CD14-positive monocyte (primary cell): Measurements from ENCODE around the gene ITPR2. TPM values are rescaled to one million over a fixed set of nuclear protein-coding genes. Genes with fewer than 3 reads are reported as not detected.

Source experiments
- DNase-seq, 3 donors: peaks; one replicate each; pipeline ENCODE4 v3.0.0-alpha.2; 2011 to 2022
- H2AFZ ChIP-seq: 2 replicates; pipeline ENCODE4 v1.6.0; 2012; ENCODE audit warnings: mild to moderate bottlenecking, low read depth, low read length, inconsistent platforms; ENCODE audit not compliant: insufficient read depth, poor library complexity, severe bottlenecking
- H3K27ac ChIP-seq, 2 donors: 1 replicate in 1 of 2; 2 replicates in 1 of 2; pipeline ENCODE4 v1.5.1; 2012 to 2013; ENCODE audit warnings: low read length in 2 of 2, control low read depth in 1 of 2, inconsistent platforms in 1 of 2, low read depth in 1 of 2, mild to moderate bottlenecking in 1 of 2
- H3K27me3 ChIP-seq, 2 donors: one replicate each; pipeline versions ENCODE4 v1.6.0 to v1.6.1; 2011 to 2013; ENCODE audit warnings: low read length in 2 of 2; ENCODE audit not compliant: control insufficient read depth in 2 of 2, insufficient read depth in 2 of 2
- H3K36me3 ChIP-seq, 2 donors: replicated peaks in 1 of 2; 1 replicate in 1 of 2; 2 replicates in 1 of 2; pipeline versions ENCODE4 v1.5.1 to v1.6.1; 2012 to 2013; ENCODE audit warnings: low read length in 2 of 2, control low read depth in 1 of 2, inconsistent platforms in 1 of 2, mild to moderate bottlenecking in 1 of 2; ENCODE audit not compliant: insufficient read depth in 2 of 2, control insufficient read depth in 1 of 2
- H3K4me1 ChIP-seq, 2 donors: 1 replicate in 1 of 2; 2 replicates in 1 of 2; pipeline versions ENCODE4 v1.5.1 to v1.6.1; 2012 to 2013; ENCODE audit warnings: low read length in 2 of 2, control low read depth in 1 of 2, inconsistent platforms in 1 of 2, mild to moderate bottlenecking in 1 of 2, moderate library complexity in 1 of 2; ENCODE audit not compliant: insufficient read depth in 2 of 2, control insufficient read depth in 1 of 2
- H3K4me2 ChIP-seq: replicated peaks from 2 replicates; pipeline ENCODE3; 2012; ENCODE audit warnings: low read length, moderate library complexity, mild to moderate bottlenecking; ENCODE audit not compliant: poor library complexity, severe bottlenecking; ENCODE audit errors: extremely low read depth
- H3K4me3 ChIP-seq, 3 experiments: fragments of 200-600 bp in 1 of 3; sonication (generic) in 1 of 3; replicated peaks in 1 of 3; 1 replicate in 2 of 3; 2 replicates in 1 of 3; pipeline ENCODE4 v1.5.1; 2011 to 2013; ENCODE audit warnings: low read length in 3 of 3, mild to moderate bottlenecking in 3 of 3, control low read depth in 2 of 3, low read depth in 2 of 3, inconsistent platforms in 1 of 3, moderate library complexity in 1 of 3
- H3K79me2 ChIP-seq: 2 replicates; pipeline ENCODE4 v1.6.0; 2012; ENCODE audit warnings: mild to moderate bottlenecking, control low read depth, inconsistent platforms, low read length, moderate library complexity; ENCODE audit not compliant: insufficient read depth
- H3K9ac ChIP-seq: 2 replicates; pipeline ENCODE4 v1.6.0; 2017; ENCODE audit warnings: low read length, mild to moderate bottlenecking; ENCODE audit not compliant: insufficient read depth, poor library complexity, severe bottlenecking
- H3K9me3 ChIP-seq, 2 donors: replicated peaks in 1 of 2; 1 replicate in 1 of 2; 2 replicates in 1 of 2; pipeline versions ENCODE4 v1.5.1 to v1.6.1; 2012 to 2013; ENCODE audit warnings: low read length in 2 of 2, control low read depth in 1 of 2; ENCODE audit not compliant: control insufficient read depth in 1 of 2, insufficient read depth in 1 of 2
- H4K20me1 ChIP-seq: 2 replicates; pipeline ENCODE4 v1.6.0; 2012; ENCODE audit warnings: mild to moderate bottlenecking, low read length, control low read depth, moderate library complexity; ENCODE audit not compliant: insufficient read depth
- H3K27ac Mint-ChIP-seq, 7 donors: one replicate each; pipeline ENCODE4 v1.8.0; 2020; ENCODE audit warnings: mild to moderate bottlenecking in 7 of 7, mixed read lengths in 7 of 7, moderate library complexity in 6 of 7, inconsistent platforms in 2 of 7
- H3K27me3 Mint-ChIP-seq, 3 donors: one replicate each; pipeline ENCODE4 v1.8.0; 2021 to 2022; ENCODE audit warnings: low read depth in 3 of 3, mild to moderate bottlenecking in 3 of 3, mixed read lengths in 3 of 3, moderate library complexity in 3 of 3, inconsistent platforms in 1 of 3
- H3K36me3 Mint-ChIP-seq, 2 donors: one replicate each; pipeline ENCODE4 v1.8.0; 2020; ENCODE audit warnings: mixed read lengths in 2 of 2, inconsistent platforms in 1 of 2, mild to moderate bottlenecking in 1 of 2
- H3K4me1 Mint-ChIP-seq: one replicate; pipeline ENCODE4 v1.8.0; 2020; ENCODE audit warnings: mild to moderate bottlenecking, mixed read lengths
- H3K4me3 Mint-ChIP-seq, 2 donors: one replicate each; pipeline ENCODE4 v1.8.0; 2020; ENCODE audit warnings: mild to moderate bottlenecking in 2 of 2, mixed read lengths in 2 of 2, moderate library complexity in 1 of 2
- H3K9me3 Mint-ChIP-seq, 7 donors: one replicate each; pipeline ENCODE4 v1.8.0; 2020 to 2022; ENCODE audit warnings: mixed read lengths in 7 of 7, mild to moderate bottlenecking in 6 of 7, moderate library complexity in 6 of 7, inconsistent platforms in 2 of 7
- CTCF ChIP-seq: fragments of 200-600 bp; IDR thresholded peaks from one replicate; pipeline ENCODE4 v1.8.0; 2022; ENCODE audit warnings: antibody characterized with exemption, mild to moderate bottlenecking
- WGBS: methylation state at CpG from one replicate; pipeline ENCODE4 v1.1.5; 2013; ENCODE audit warnings: missing lambda C conversion rate; ENCODE audit not compliant: insufficient coverage; 5-methylcytosine and 5-hydroxymethylcytosine counted together
- intact Hi-C, 2 donors: fragments of 100-400 bp; cut with micrococcal nuclease; formaldehyde crosslinking; loops; one replicate each; pipeline versions ENCODE4 v1.15.0 to v1.15.1; 2023
- polyA plus RNA-seq, 3 donors: library from polyadenylated mRNA; depleted of rRNA in 1 of 3; unstranded in 2 of 3; stranded (reverse) in 1 of 3; fragments of 300-500 nt in 2 of 3; fragments of >200 nt in 1 of 3; fragmentation: Illumina TruSeq in 2 of 3; gene quantifications; 1 replicate in 2 of 3; 2 replicates in 1 of 3; pipeline ENCODE4 v1.2.3, GENCODE V29; 2012 to 2021

The ITPR2 gene
- polyA plus RNA-seq, 3 donors: 2.7 to 6.4 (median 5.7) TPM

DNA sequence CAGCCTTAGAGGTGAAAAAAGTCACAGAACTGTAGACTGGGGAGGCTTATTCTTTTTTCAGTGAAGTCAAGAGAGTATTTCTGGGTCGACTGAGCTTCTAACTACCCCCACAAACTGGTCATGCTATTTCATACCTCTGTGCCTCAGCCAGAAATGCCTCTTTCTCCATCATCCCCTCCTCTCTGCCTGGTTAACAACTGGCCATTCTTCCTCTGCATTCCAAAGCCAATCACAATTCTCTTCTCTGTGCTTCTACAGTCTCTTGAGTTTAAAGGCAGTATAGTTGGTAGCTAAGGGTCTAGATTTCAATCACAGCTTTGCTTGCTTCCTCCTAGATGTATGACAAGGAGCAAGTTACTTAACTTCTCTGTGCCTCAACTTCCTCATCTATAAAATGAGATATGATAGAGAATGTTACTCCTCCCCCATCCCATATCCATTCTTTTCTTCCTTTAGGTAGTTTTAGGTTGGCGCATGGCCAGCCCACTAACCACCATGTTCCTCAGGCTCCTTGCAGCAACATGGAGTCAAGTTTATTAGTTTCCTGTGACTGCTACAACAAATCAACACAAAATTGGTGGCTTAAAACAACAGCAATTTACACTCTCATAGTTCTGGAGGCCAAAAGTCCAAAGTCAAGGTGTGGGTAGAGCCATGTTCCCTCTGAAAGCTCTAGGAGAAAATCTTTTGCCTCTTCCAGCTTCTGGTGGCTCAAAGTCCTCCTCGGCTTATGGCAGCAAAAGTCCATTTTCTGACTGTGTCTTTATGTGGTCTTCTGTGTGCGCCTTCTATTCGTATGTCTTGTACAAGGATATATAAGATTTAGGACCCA, 62.5 kb downstream of the ITPR2 start:
- H3K27ac ChIP-seq: no peak overlapping the region
- peaks cover 30% of the 10 kb centered on the region for H4K20me1 ChIP-seq
- peaks cover 0 to 2% (median 0%) of the 10 kb centered on the region in 7 donors for H3K9me3 Mint-ChIP-seq
- H3K27me3 ChIP-seq: no peaks in the 10 kb centered on the region
- H3K4me1 Mint-ChIP-seq: peaks cover 38% of the 10 kb centered on the region
- no peak overlapping the region for H2AFZ ChIP-seq
- no peak overlapping the region for H3K4me3 ChIP-seq
- H3K27ac Mint-ChIP-seq: peak overlapping the region in 4 of 7 donors; percentile 1 to 38 (median 10)
- H3K79me2 ChIP-seq: no peaks in the 10 kb centered on the region
- DNase-seq: peak in 2 of 3 donors; percentile 18 to 24
- no peaks in the 10 kb centered on the region for H3K36me3 ChIP-seq
- no peak for TF ChIP-seq CTCF
- 100% methylated on average over 1 of the region's 5 CpGs for WGBS
- intact Hi-C loops: no loop called here
- H3K9ac ChIP-seq: no peak overlapping the region
- H3K4me2 ChIP-seq: peak overlapping the region; percentile 33
- H3K9me3 ChIP-seq: no peaks in the 10 kb centered on the region
- peaks cover 26 to 27% of the 10 kb centered on the region in 2 donors for H3K4me1 ChIP-seq
- H3K4me3 Mint-ChIP-seq: peak overlapping the region; percentile 6 to 42
- H3K36me3 Mint-ChIP-seq: peaks cover 15 to 26% of the 10 kb centered on the region in 2 donors
- peaks cover 0 to 2% (median 0%) of the 10 kb centered on the region in 3 donors for H3K27me3 Mint-ChIP-seq

DNA sequence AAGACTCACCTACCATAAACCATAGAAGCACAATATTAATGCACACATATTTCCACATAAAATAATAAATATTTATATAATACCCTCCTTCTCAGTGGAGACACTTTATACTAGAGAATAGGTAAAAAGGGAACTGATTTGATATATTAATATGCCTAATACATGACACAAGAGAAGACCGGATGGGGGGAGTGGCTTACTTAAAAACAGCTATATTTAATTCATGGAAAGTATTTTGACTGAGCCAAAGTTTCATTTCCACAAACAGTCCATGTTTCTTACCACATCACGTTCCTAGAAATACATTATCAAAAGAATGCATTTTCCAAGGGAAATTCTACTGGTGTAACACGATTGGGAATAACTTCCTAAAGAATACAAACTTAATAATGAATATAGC, 63.4 kb downstream of the ITPR2 start:
- no peak overlapping the region for H2AFZ ChIP-seq
- H3K4me3 Mint-ChIP-seq: no peak overlapping the region
- H3K9me3 ChIP-seq: no peaks in the 10 kb centered on the region
- WGBS: no CpG with 5 or more reads among the region's 3 CpGs
- no peaks in the 10 kb centered on the region for H3K79me2 ChIP-seq
- H4K20me1 ChIP-seq: peaks cover 30% of the 10 kb centered on the region
- intact Hi-C loops: no loop called here
- no peak for TF ChIP-seq CTCF
- peaks cover 26 to 27% of the 10 kb centered on the region in 2 donors for H3K4me1 ChIP-seq
- H3K9me3 Mint-ChIP-seq: peaks cover 0 to under 1% (median 0%) of the 10 kb centered on the region in 7 donors
- peaks cover 7 to 19% of the 10 kb centered on the region in 2 donors for H3K36me3 Mint-ChIP-seq
- H3K27ac Mint-ChIP-seq: no peak overlapping the region
- no peak overlapping the region for H3K9ac ChIP-seq
- H3K27me3 Mint-ChIP-seq: peaks cover 0 to 2% (median 0%) of the 10 kb centered on the region in 3 donors
- H3K4me2 ChIP-seq: no peak overlapping the region
- H3K36me3 ChIP-seq: no peaks in the 10 kb centered on the region
- peaks cover 34% of the 10 kb centered on the region for H3K4me1 Mint-ChIP-seq
- no peak for DNase-seq
- H3K27ac ChIP-seq: no peak overlapping the region
- H3K4me3 ChIP-seq: no peak overlapping the region
- no peaks in the 10 kb centered on the region for H3K27me3 ChIP-seq
